K562 (cell line): ENCODE results near the gene EVL. TPM values are rescaled to one million over a fixed set of nuclear protein-coding genes. Genes with fewer than 3 reads are reported as not detected.

Experiments
- ATAC-seq: fragments of 200-7000 bp; cut with Tn5 transposase; 3 replicates; pipeline ENCODE4 v1.9.1; 2020; ENCODE audit warnings: moderate library complexity
- BruUV-seq: library from RNA; stranded (reverse); fragments of 400-500 nt; replicated peaks from 2 replicates; lab custom pipeline; 2021; lab: Mats Ljungman, UMichigan
- CTCF ChIA-PET: fragments of 300-600 bp; formaldehyde crosslinking; extraction: SDS; loops from one replicate; lab custom pipeline; 2021; ENCODE audit warnings: low intra/inter-chr PET ratio; lab: Yijun Ruan, JAX
- POLR2A ChIA-PET: fragments of 300-600, 350-650 bp; sonication (Branson Sonifier 250); formaldehyde crosslinking; extraction: SDS; loops from one replicate; lab custom pipeline; 2021; ENCODE audit warnings: antibody characterized with exemption, inconsistent platforms; lab: Yijun Ruan, JAX
- DNase-seq, 4 experiments: peaks; one replicate each; pipeline versions ENCODE4 v3.0.0 to v3.0.0-alpha.2; 2011 to 2018; ENCODE audit warnings: low spot score in 3 of 4, mixed read lengths in 3 of 4; ENCODE audit errors: extremely low read depth in 1 of 4
- FAIRE-seq: peaks from 2 replicates; lab custom pipeline; 2011; peaks lifted over from hg19 to GRCh38; lab: Jason Lieb, UNC
- H2AFZ ChIP-seq: 2 replicates; pipeline ENCODE4 v1.6.0; 2011; ENCODE audit warnings: low read depth, low read length, control low read depth, inconsistent platforms
- H3K27ac ChIP-seq: fragments of 200-600 bp; 3 replicates; pipeline ENCODE4 v1.8.0; 2011; ENCODE audit warnings: low read depth, mild to moderate bottlenecking, control low read depth, inconsistent platforms, low read length, moderate library complexity, mixed read lengths; ENCODE audit errors: extremely low read depth
- H3K27me3 ChIP-seq, 2 experiments: fragments of 300-600 bp in 1 of 2; 2 replicates in 1 of 2; 3 replicates in 1 of 2; pipeline versions ENCODE4 v1.6.0 to v1.8.0; 2011; ENCODE audit warnings: inconsistent platforms in 2 of 2, low read length in 2 of 2, mild to moderate bottlenecking in 1 of 2, mixed read lengths in 1 of 2, moderate library complexity in 1 of 2; ENCODE audit not compliant: control insufficient read depth in 2 of 2, insufficient read depth in 2 of 2
- H3K36me3 ChIP-seq: fragments of 300-600 bp; 3 replicates; pipeline ENCODE4 v1.8.0; 2011; ENCODE audit warnings: mild to moderate bottlenecking, low read length, inconsistent platforms; ENCODE audit not compliant: control insufficient read depth, insufficient read depth
- H3K4me1 ChIP-seq, 2 experiments: fragments of 200-600 bp in 1 of 2; replicated peaks in 1 of 2; 2 replicates in 1 of 2; 3 replicates in 1 of 2; pipeline versions ENCODE4 v1.5.1 to v1.8.0; 2011; ENCODE audit warnings: inconsistent platforms in 2 of 2, low read length in 2 of 2, mild to moderate bottlenecking in 1 of 2, mixed read lengths in 1 of 2, moderate library complexity in 1 of 2; ENCODE audit not compliant: control insufficient read depth in 2 of 2, insufficient read depth in 2 of 2
- H3K4me2 ChIP-seq: 2 replicates; pipeline ENCODE4 v1.6.1; 2011; ENCODE audit warnings: low read length, control low read depth, inconsistent platforms, mixed read lengths; ENCODE audit not compliant: insufficient read depth
- H3K4me3 ChIP-seq: fragments of 200-600 bp; sonication (generic), shearing (Covaris generic); 2 replicates; pipeline ENCODE4 v1.5.1; 2016; ENCODE audit warnings: control low read depth, inconsistent platforms
- H3K79me2 ChIP-seq: fragments of 200-600 bp; 3 replicates; pipeline ENCODE4 v1.8.0; 2011; ENCODE audit warnings: low read length, inconsistent platforms; ENCODE audit not compliant: control insufficient read depth, insufficient read depth
- H3K9ac ChIP-seq, 2 experiments: 2 replicates each; pipeline versions ENCODE4 v1.6.0 to v1.6.1; 2011; ENCODE audit warnings: low read depth in 2 of 2, low read length in 2 of 2, control low read depth in 1 of 2, inconsistent platforms in 1 of 2, mild to moderate bottlenecking in 1 of 2, mixed read lengths in 1 of 2; ENCODE audit not compliant: insufficient read depth in 1 of 2
- H3K9me1 ChIP-seq: one replicate; pipeline ENCODE4 v1.6.0; 2011; ENCODE audit warnings: inconsistent platforms, mild to moderate bottlenecking, low read length, moderate library complexity; ENCODE audit not compliant: control insufficient read depth, insufficient read depth
- H3K9me3 ChIP-seq: replicated peaks from 2 replicates; pipeline ENCODE4 v1.5.1; 2011; ENCODE audit warnings: low read depth, low read length, inconsistent platforms; ENCODE audit not compliant: control insufficient read depth, insufficient read depth
- H4K20me1 ChIP-seq: replicated peaks from 2 replicates; pipeline ENCODE4 v1.6.1; 2011; ENCODE audit warnings: low read length, inconsistent platforms, mixed read lengths; ENCODE audit not compliant: control insufficient read depth, insufficient read depth
- ESRRA ChIP-seq: fragments of 450-650 bp; IDR thresholded peaks from 2 replicates; pipeline ENCODE4 v1.6.1; 2014; ENCODE audit warnings: low read depth, mild to moderate bottlenecking, moderate library complexity, borderline replicate concordance
- GABPB1 ChIP-seq: sonication (generic); formaldehyde crosslinking; IDR thresholded peaks from 2 replicates; pipeline ENCODE4 v1.8.0; 2022; ENCODE audit warnings: mild to moderate bottlenecking, missing genetic modification reagents
- HMG20A ChIP-seq: fragments of 450-650 bp; formaldehyde crosslinking; conservative IDR thresholded peaks from 2 replicates; pipeline ENCODE4 v1.4.0; 2020; ENCODE audit warnings: mild to moderate bottlenecking, mixed read lengths
- KLF13 ChIP-seq: fragments of 450-650 bp; IDR thresholded peaks from 2 replicates; pipeline ENCODE4 v1.6.1; 2016; ENCODE audit warnings: missing genetic modification characterization, low read depth, mild to moderate bottlenecking, missing compliant biosample characterization, moderate library complexity, borderline replicate concordance
- PRMT5 ChIP-seq: sonication (generic); formaldehyde crosslinking; IDR thresholded peaks from 2 replicates; pipeline ENCODE4 v1.5.0; 2020; ENCODE audit warnings: missing genetic modification reagents
- RAD21 ChIP-seq, 2 experiments: fragments of 250-450 bp in 1 of 2; fragments of 450-650 bp in 1 of 2; sonication (Bioruptor Pico) in 1 of 2; formaldehyde crosslinking in 1 of 2; IDR thresholded peaks in 1 of 2; conservative IDR thresholded peaks in 1 of 2; 2 replicates each; pipeline versions ENCODE4 v1.4.0 to v1.8.0; 2020 to 2022; ENCODE audit warnings: mild to moderate bottlenecking in 2 of 2, moderate library complexity in 1 of 2
- SUPT5H ChIP-seq: fragments of 450-650 bp; IDR thresholded peaks from 2 replicates; pipeline ENCODE4 v1.6.1; 2016
- TBL1XR1 ChIP-seq, 2 experiments: IDR thresholded peaks; 2 replicates each; pipeline ENCODE4 v1.6.1; 2012; ENCODE audit warnings: improper control_type of control experiment in 2 of 2, low read length in 2 of 2, mild to moderate bottlenecking in 1 of 2
- TCF7 ChIP-seq: sonication (generic); IDR thresholded peaks from 2 replicates; pipeline ENCODE4 v1.6.1; 2016; ENCODE audit warnings: antibody characterized with exemption, borderline replicate concordance
- TFAM ChIP-seq: fragments of 250-450 bp; sonication (Bioruptor Pico); conservative IDR thresholded peaks from 2 replicates; pipeline ENCODE4 v1.5.0; 2021; ENCODE audit warnings: mild to moderate bottlenecking, moderate library complexity
- TOE1 ChIP-seq, 2 experiments: fragments of 450-650 bp in 1 of 2; sonication (generic) in 1 of 2; formaldehyde crosslinking in 1 of 2; IDR thresholded peaks; 2 replicates each; pipeline versions ENCODE4 v1.7.1 to v1.8.0; 2016 to 2022; ENCODE audit warnings: borderline replicate concordance in 2 of 2, mild to moderate bottlenecking in 2 of 2, antibody characterized with exemption in 1 of 2, inconsistent platforms in 1 of 2, low read depth in 1 of 2, missing genetic modification reagents in 1 of 2, moderate library complexity in 1 of 2
- ZBTB7A ChIP-seq: IDR thresholded peaks from 2 replicates; pipeline ENCODE4 v1.6.1; 2011; ENCODE audit warnings: low read depth, mild to moderate bottlenecking, low read length, moderate library complexity, borderline replicate concordance; ENCODE audit not compliant: control insufficient read depth
- ZNF24 ChIP-seq: fragments of 450-650 bp; IDR thresholded peaks from 2 replicates; pipeline ENCODE4 v1.6.1; 2016
- ZNF3 ChIP-seq: fragments of 250-450 bp; sonication (Bioruptor Pico); IDR thresholded peaks from 2 replicates; pipeline ENCODE4 v1.5.0; 2021; ENCODE audit warnings: mild to moderate bottlenecking, moderate library complexity
- ZNF696 ChIP-seq: fragments of 250-450 bp; sonication (Bioruptor Pico); conservative IDR thresholded peaks from 2 replicates; pipeline ENCODE4 v1.4.0; 2020; ENCODE audit warnings: mild to moderate bottlenecking, moderate library complexity
- WGBS: fragments of 100-300 bp; shearing (Covaris generic); methylation state at CpG from one replicate; pipeline ENCODE4 v1.1.6; 2016; ENCODE audit warnings: low coverage, mixed read lengths; ENCODE audit not compliant: insufficient coverage; ENCODE audit errors: missing lambda C conversion rate; 5-methylcytosine and 5-hydroxymethylcytosine counted together
- in situ Hi-C: fragments of 300-500 bp; cut with MboI; formaldehyde crosslinking; loops from 4 replicates; pipeline ENCODE4 v1.15.0; 2018; ENCODE audit warnings: inconsistent platforms, mixed read lengths
- intact Hi-C: fragments of 100-400 bp; cut with micrococcal nuclease; formaldehyde crosslinking; loops from 2 replicates; pipeline ENCODE4 v1.14.2; 2022
- polyA plus RNA-seq, 8 experiments: library from polyadenylated mRNA; depleted of rRNA in 4 of 8; stranded (reverse) in 5 of 8; unstranded in 3 of 8; fragments of >200 nt; fragmentation: Nextera tagmentation in 2 of 8; fragmentation: Illumina TruSeq in 1 of 8; extraction: Ambion mirVana in 2 of 8; extraction: Trizol in 1 of 8; gene quantifications; 2 replicates each; pipeline versions ENCODE4 v1.2.1 to v1.2.3, GENCODE V29; 2011 to 2014; ENCODE audit warnings: inconsistent platforms in 1 of 8, missing spikeins in 1 of 8
- total RNA-seq, 7 experiments: library from RNA; depleted of rRNA in 6 of 7; stranded (reverse); fragments of >200 nt in 6 of 7; fragmentation: Illumina TruSeq in 2 of 7; extraction: Trizol in 2 of 7; gene quantifications; 2 replicates each; pipeline versions ENCODE4 v1.2.1 to v1.2.3, GENCODE V29; 2011 to 2021; ENCODE audit warnings: low replicate concordance in 1 of 7
- TF ChIP-seq, protein P1 (sequence below), 3 experiments: fragments of 200-800 bp in 1 of 3; sonication (Bioruptor generic) in 1 of 3; sonication (generic) in 1 of 3; formaldehyde crosslinking in 1 of 3; IDR thresholded peaks; 2 replicates each; pipeline versions ENCODE4 v1.6.1 to v1.8.0; 2016 to 2022; ENCODE audit warnings: mild to moderate bottlenecking in 2 of 3, missing compliant biosample characterization in 2 of 3, missing genetic modification characterization in 2 of 3, missing genetic modification reagents in 1 of 3
- TF ChIP-seq, protein P2 (sequence below): fragments of 450-650 bp; formaldehyde crosslinking; IDR thresholded peaks from 2 replicates; pipeline ENCODE4 v1.4.0; 2022; ENCODE audit warnings: mild to moderate bottlenecking, moderate library complexity
- TF ChIP-seq, protein P3 (sequence below), 3 experiments: IDR thresholded peaks in 2 of 3; conservative IDR thresholded peaks in 1 of 3; 2 replicates each; pipeline ENCODE4 v1.5.1; 2011 to 2012; ENCODE audit warnings: low read length in 3 of 3, mild to moderate bottlenecking in 3 of 3, control low read depth in 2 of 3, improper control_type of control experiment in 1 of 3, inconsistent platforms in 1 of 3, low read depth in 1 of 3, mixed read lengths in 1 of 3, moderate library complexity in 1 of 3; ENCODE audit not compliant: insufficient read depth in 2 of 3

The EVL gene
- total and polyA plus RNA-seq, 9 of the 15 experiments (the other 6 are each of a cell fraction or from before 2014, with no cell fraction given), result 2.9 to 43.4 (median 23.9) TPM

DNA sequence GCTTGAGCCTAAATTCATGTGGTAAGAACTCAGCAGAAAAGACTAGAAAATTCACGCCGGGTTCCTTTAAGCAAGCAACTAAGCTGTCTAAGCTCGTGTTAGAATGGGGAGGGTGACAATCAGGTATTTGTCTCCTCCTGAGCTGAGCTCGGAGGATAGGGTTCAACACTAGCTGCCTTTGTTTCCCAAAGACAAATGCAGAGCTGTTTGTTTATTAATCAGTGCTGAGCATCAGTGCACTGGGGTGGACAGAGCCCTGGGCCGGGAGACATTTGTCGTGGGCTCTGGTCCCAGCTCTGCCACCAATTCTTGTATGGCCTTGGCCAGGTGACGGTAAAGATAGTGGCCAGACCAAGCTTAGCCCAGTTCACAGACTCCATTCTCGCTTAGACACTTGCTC lies 50.5 kb downstream of the EVL start:
- Histone ChIP-seq H3K27ac (no peak overlapping the region), H3K9ac (no peak overlapping the region), H3K4me1 (no peaks in the 10 kb centered on the region; a peak in 1 of 5 replicates), H2AFZ (no peak overlapping the region), H3K4me3 (no peak overlapping the region), H3K9me3 (no peaks in the 10 kb centered on the region), H3K36me3 (no peaks in the 10 kb centered on the region), H3K9me1 (no peaks in the 10 kb centered on the region), H4K20me1 (no peaks in the 10 kb centered on the region), H3K27me3 (no peaks in the 10 kb centered on the region), H3K79me2 (no peaks in the 10 kb centered on the region), H3K4me2 (no peak overlapping the region)
- intact Hi-C loops (no loop called here), in situ Hi-C loops (loop anchor here (5.0 to 10.0 kb wide), 2 partner anchors 43 to 131 kb away; no protein-coding TSS in a partner anchor)
- 73% methylated on average over 7 of the region's 8 CpGs for WGBS
- ATAC-seq (no peak), FAIRE-seq (no peak), DNase-seq (no peak)
- ChIA-PET POLR2A (interaction anchor here (0.6 to 1.4 kb wide), 2 partner anchors 11 to 16 kb away, joined by 3 to 4 read pairs; no protein-coding TSS in a partner anchor), CTCF (no interaction called here)
- TF ChIP-seq GABPB1 (CRISPR knock-in tag), result no peak
- TF ChIP-seq ZNF24, result no peak
- no peak for TF ChIP-seq TCF7
- TF ChIP-seq, protein P1, sequence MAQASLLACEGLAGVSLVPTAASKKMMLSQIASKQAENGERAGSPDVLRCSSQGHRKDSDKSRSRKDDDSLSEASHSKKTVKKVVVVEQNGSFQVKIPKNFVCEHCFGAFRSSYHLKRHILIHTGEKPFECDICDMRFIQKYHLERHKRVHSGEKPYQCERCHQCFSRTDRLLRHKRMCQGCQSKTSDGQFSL (CRISPR knock-in tag; IDR thresholded peaks at IDR 0.05), result no peak
- TF ChIP-seq, protein P1 (tag; IDR thresholded peaks at IDR 0.05), result no peak
- TF ChIP-seq KLF13 (tag), result no peak
- no peak for TF ChIP-seq TBL1XR1 (IDR thresholded peaks at IDR 0.05; ENCODE audit: low read length in 2 of 2)
- TF ChIP-seq HMG20A (CRISPR knock-in tag), result no peak
- TF ChIP-seq SUPT5H, result no peak
- no peak for TF ChIP-seq ZNF3 (CRISPR knock-in tag)
- TF ChIP-seq ZNF696 (CRISPR knock-in tag), result no peak
- TF ChIP-seq TOE1 (IDR thresholded peaks at IDR 0.05; ENCODE audit: borderline replicate concordance), result no peak
- TF ChIP-seq TOE1 (CRISPR knock-in tag; IDR thresholded peaks at IDR 0.05; ENCODE audit: borderline replicate concordance, low read depth), result no peak
- no peak for TF ChIP-seq TFAM (CRISPR knock-in tag)
- no peak for TF ChIP-seq RAD21 (CRISPR knock-in tag; conservative IDR thresholded peaks at IDR 0.05 in 1 of 2, IDR thresholded peaks at IDR 0.05 in 1 of 2)
- TF ChIP-seq, protein P2, sequence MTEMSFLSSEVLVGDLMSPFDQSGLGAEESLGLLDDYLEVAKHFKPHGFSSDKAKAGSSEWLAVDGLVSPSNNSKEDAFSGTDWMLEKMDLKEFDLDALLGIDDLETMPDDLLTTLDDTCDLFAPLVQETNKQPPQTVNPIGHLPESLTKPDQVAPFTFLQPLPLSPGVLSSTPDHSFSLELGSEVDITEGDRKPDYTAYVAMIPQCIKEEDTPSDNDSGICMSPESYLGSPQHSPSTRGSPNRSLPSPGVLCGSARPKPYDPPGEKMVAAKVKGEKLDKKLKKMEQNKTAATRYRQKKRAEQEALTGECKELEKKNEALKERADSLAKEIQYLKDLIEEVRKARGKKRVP (CRISPR knock-in tag), result no peak
- TF ChIP-seq PRMT5, result no peak
- TF ChIP-seq ZBTB7A, result no peak
- no peak for TF ChIP-seq ESRRA
- TF ChIP-seq, protein P3, sequence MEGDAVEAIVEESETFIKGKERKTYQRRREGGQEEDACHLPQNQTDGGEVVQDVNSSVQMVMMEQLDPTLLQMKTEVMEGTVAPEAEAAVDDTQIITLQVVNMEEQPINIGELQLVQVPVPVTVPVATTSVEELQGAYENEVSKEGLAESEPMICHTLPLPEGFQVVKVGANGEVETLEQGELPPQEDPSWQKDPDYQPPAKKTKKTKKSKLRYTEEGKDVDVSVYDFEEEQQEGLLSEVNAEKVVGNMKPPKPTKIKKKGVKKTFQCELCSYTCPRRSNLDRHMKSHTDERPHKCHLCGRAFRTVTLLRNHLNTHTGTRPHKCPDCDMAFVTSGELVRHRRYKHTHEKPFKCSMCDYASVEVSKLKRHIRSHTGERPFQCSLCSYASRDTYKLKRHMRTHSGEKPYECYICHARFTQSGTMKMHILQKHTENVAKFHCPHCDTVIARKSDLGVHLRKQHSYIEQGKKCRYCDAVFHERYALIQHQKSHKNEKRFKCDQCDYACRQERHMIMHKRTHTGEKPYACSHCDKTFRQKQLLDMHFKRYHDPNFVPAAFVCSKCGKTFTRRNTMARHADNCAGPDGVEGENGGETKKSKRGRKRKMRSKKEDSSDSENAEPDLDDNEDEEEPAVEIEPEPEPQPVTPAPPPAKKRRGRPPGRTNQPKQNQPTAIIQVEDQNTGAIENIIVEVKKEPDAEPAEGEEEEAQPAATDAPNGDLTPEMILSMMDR (IDR thresholded peaks at IDR 0.05 in 2 of 3, conservative IDR thresholded peaks at IDR 0.05 in 1 of 3; ENCODE audit: insufficient read depth in 2 of 3, low read depth in 1 of 3, low read length in 3 of 3), result no peak
- BruUV-seq, result no TSS peak
